Muscle layer of colon (tissue), 2 donors: ENCODE results near the gene AKR1B1.

Experiments
- H3K27ac ChIP-seq: one replicate; pipeline ENCODE4 v1.7.0; 2013; ENCODE audit warnings: low read depth, mild to moderate bottlenecking, low read length, moderate library complexity
- H3K27me3 ChIP-seq, 2 donors: one replicate each; pipeline ENCODE4 v1.7.0; 2013; ENCODE audit warnings: low read length in 2 of 2, mild to moderate bottlenecking in 2 of 2; ENCODE audit not compliant: insufficient read depth in 2 of 2, control insufficient read depth in 1 of 2
- H3K36me3 ChIP-seq: one replicate; pipeline ENCODE4 v1.7.0; 2013; ENCODE audit warnings: mild to moderate bottlenecking, low read length; ENCODE audit not compliant: insufficient read depth
- H3K4me1 ChIP-seq: one replicate; pipeline ENCODE4 v1.7.0; 2013; ENCODE audit warnings: mild to moderate bottlenecking, low read length; ENCODE audit not compliant: insufficient read depth
- H3K4me3 ChIP-seq, 2 donors: one replicate each; pipeline ENCODE4 v1.7.0; 2013; ENCODE audit warnings: low read length in 2 of 2, low read depth in 1 of 2, mild to moderate bottlenecking in 1 of 2, moderate library complexity in 1 of 2
- H3K9ac ChIP-seq: one replicate; pipeline ENCODE4 v1.7.0; 2013; ENCODE audit warnings: low read length
- H3K9me3 ChIP-seq: one replicate; pipeline ENCODE4 v1.7.0; 2013; ENCODE audit warnings: mild to moderate bottlenecking, low read length
- donor health status: abdominal sarcoma.
- donor health status: Adenocarcinoma of cecum.

The AKR1B1 gene

DNA sequence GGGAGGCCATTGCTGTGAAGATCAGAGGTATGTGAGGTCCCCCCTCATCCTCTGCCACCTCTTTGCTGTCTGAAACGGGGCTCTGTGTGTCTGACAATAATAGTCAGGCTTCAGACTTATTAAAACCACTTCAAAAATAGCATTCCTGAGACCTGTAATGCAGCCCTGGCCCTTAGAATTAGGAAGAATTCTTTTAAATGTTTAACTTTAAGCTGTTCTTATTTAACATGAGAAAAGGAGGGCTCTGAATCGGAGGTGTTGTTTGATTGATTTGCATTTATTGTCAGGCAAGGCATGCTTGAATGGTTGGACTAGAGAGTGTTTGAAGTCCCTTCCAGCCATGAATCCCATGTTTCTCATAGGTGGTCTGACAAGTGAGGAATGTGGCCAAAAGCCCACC lies 52.5 kb downstream of the AKR1B1 start:
- Histone ChIP-seq H3K4me3 (no peak overlapping the region), H3K9me3 (no peaks in the 10 kb centered on the region), H3K27me3 (no peaks in the 10 kb centered on the region), H3K9ac (no peak overlapping the region), H3K27ac (no peak overlapping the region), H3K36me3 (no peaks in the 10 kb centered on the region), H3K4me1 (no peaks in the 10 kb centered on the region)

DNA sequence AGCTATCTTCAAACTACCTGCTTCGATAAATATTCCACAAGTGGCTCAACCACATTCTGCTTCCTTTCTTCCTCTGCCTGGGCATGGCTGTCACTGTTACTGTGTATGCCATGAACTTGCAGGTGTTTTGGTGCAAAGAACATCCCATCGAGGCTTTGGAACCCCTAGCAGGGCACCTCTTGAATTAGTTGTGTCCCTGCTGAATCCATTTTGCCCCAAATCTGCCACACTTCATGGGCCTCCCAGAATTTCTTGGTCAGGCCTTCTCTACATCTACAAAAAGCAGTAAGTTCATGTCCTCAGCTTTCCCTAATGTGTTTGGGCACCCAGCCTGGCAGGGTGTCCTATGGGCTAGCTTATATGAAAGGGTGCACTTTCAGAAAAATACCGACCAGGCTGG lies 53.6 kb downstream of the AKR1B1 start:
- Histone ChIP-seq H3K9me3 (no peaks in the 10 kb centered on the region), H3K9ac (no peak overlapping the region), H3K4me3 (no peak overlapping the region)

DNA sequence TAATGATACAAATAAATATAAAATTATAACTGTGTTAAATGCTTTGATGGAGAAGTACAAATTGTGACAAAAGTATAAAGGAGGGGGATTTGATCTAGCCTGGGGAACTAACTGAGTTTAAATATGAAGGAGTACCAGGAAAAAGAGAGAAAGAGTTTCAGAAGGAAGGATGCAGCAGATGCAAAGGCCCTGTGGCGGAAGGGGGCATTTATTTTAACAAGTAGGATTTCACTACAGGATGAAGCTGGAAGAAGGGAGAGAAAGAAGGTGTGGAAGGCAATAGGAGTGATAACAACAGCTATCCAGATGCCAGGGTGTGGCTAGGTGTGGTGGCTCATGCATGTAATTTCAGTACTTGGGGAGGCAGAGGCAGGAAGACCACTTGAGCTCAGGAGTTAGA lies 55.8 kb downstream of the AKR1B1 start:
- H3K4me1 ChIP-seq, result no peaks in the 10 kb centered on the region
- no peak overlapping the region for H3K9ac ChIP-seq
- H3K4me3 ChIP-seq, result no peak overlapping the region
- H3K27ac ChIP-seq, result no peak overlapping the region
- H3K9me3 ChIP-seq, result no peaks in the 10 kb centered on the region
- H3K27me3 ChIP-seq, result no peaks in the 10 kb centered on the region
- no peaks in the 10 kb centered on the region for H3K36me3 ChIP-seq

More for the DNA sequence above, 53.6 kb downstream of the AKR1B1 start:
- H3K27ac ChIP-seq, result no peak overlapping the region
- H3K4me1 ChIP-seq, result no peaks in the 10 kb centered on the region
- H3K36me3 ChIP-seq, result no peaks in the 10 kb centered on the region
- H3K27me3 ChIP-seq, result no peaks in the 10 kb centered on the region

DNA sequence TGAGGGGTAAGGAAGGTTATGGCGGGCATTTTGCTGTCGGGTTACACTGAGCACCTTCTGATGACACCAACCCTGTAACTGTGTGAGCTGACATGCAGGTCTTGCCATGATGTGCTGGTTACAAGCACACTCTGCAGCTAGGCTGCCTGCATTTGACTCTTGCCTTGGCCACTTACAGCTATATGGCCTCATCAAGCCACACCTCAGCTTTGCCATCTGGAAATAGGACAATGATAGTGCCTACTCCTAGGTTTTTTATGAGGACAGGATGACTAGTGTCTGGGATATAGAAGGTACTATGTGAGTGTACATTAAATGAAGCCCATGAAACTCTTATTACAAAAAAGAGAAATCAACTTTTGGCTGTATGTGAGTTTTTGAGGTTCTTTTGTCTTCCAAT lies 58.0 kb downstream of the AKR1B1 start:
- H3K27ac ChIP-seq, result no peak overlapping the region
- no peaks in the 10 kb centered on the region for H3K9me3 ChIP-seq
- H3K36me3 ChIP-seq, result no peaks in the 10 kb centered on the region
- H3K4me3 ChIP-seq, result no peak overlapping the region
- H3K27me3 ChIP-seq, result no peaks in the 10 kb centered on the region
- H3K9ac ChIP-seq, result no peak overlapping the region
- H3K4me1 ChIP-seq, result no peaks in the 10 kb centered on the region

- Histone ChIP-seq H3K36me3 (no peaks in the 10 kb centered on the region), H3K27ac (no peak overlapping the region), H3K4me3 (no peak overlapping the region), H3K9ac (no peak overlapping the region), H3K9me3 (no peaks in the 10 kb centered on the region), H3K27me3 (no peaks in the 10 kb centered on the region), H3K4me1 (peaks cover 11% of the 10 kb centered on the region)
Measured at GRCh38 chr7:134396031-134396430, 62.9 kb downstream of the AKR1B1 start.

DNA sequence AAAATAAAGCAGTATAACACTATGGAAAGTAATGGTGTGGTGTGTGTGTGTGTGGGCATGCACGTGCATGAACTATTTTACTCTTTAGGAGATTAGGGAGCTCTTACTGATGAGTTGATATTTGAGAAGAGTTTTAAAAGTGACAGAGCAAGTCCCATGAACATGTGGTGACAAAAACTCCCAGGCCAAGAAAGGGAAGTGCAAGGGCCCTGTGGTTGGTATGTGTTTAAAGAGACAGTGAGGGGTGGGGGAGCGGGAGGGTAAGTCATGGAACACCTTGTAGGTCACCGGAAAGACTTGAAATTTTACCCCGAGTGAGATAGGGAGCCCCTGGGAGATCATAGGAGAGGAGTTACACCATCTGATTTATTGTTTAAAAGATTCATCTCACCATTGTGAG lies 63.3 kb downstream of the AKR1B1 start:
- Histone ChIP-seq H3K36me3 (no peaks in the 10 kb centered on the region), H3K27me3 (no peaks in the 10 kb centered on the region)

DNA sequence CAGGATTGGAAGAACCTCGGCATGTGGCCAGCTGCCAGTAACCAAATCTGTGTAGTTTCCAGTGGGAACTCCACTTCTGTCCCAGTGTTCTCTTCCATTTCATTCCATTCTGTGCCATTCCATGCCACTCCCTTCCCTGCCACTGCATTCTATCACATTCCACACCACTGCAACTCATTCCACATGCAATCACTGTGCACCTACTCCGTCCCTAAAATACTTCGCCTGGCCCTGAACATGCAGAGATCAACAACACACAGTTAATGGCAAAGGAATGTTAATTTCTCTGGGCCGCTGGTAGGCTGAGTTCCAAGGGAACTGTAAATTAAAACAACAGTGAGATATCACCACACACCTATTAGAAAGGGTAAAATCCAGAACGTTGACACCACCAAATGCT lies 64.8 kb downstream of the AKR1B1 start:
- peaks cover 11% of the 10 kb centered on the region for H3K4me1 ChIP-seq
- H3K4me3 ChIP-seq, result no peak overlapping the region
- no peaks in the 10 kb centered on the region for H3K27me3 ChIP-seq
- no peaks in the 10 kb centered on the region for H3K9me3 ChIP-seq
- no peaks in the 10 kb centered on the region for H3K36me3 ChIP-seq
- no peak overlapping the region for H3K9ac ChIP-seq
- no peak overlapping the region for H3K27ac ChIP-seq

More for the DNA sequence above, 63.3 kb downstream of the AKR1B1 start:
- peaks cover 11% of the 10 kb centered on the region for H3K4me1 ChIP-seq
- no peak overlapping the region for H3K9ac ChIP-seq
- no peak overlapping the region for H3K4me3 ChIP-seq
- no peak overlapping the region for H3K27ac ChIP-seq
- H3K9me3 ChIP-seq, result no peaks in the 10 kb centered on the region
